MCF 10A (cell line): Measurements from ENCODE around the gene ULK4. TPM values are rescaled to one million over a fixed set of nuclear protein-coding genes. Genes with fewer than 3 reads are reported as not detected.

Source experiments
- BruUV-seq: library from RNA; stranded (reverse); fragments of 400-500 nt; replicated peaks from 2 replicates; lab custom pipeline; 2021; lab: Mats Ljungman, UMichigan
- CTCF ChIA-PET: fragments of 300-600 bp; sonication (Branson Sonifier 250); formaldehyde crosslinking; extraction: SDS; loops from one replicate; lab custom pipeline; 2021; ENCODE audit warnings: antibody characterized with exemption, inconsistent platforms; lab: Yijun Ruan, JAX
- POLR2A ChIA-PET: fragments of 300-600, 350-650 bp; sonication (Branson Sonifier 250); formaldehyde crosslinking; extraction: SDS; loops from one replicate; lab custom pipeline; 2020; ENCODE audit warnings: antibody characterized with exemption, inconsistent platforms; lab: Yijun Ruan, JAX
- DNase-seq: peaks from one replicate; pipeline ENCODE4 v3.0.0-alpha.2; 2018; ENCODE audit not compliant: unreplicated experiment
- H3K27ac Mint-ChIP-seq: one replicate; pipeline ENCODE4 v1.8.0; 2022; ENCODE audit warnings: mild to moderate bottlenecking, low read depth, mixed read lengths; ENCODE audit not compliant: unreplicated experiment
- H3K27me3 Mint-ChIP-seq: one replicate; pipeline ENCODE4 v1.8.0; 2022; ENCODE audit warnings: mixed read lengths; ENCODE audit not compliant: insufficient read depth, unreplicated experiment
- H3K36me3 Mint-ChIP-seq: one replicate; pipeline ENCODE4 v1.8.0; 2022; ENCODE audit warnings: mild to moderate bottlenecking, moderate library complexity, mixed read lengths; ENCODE audit not compliant: insufficient read depth, unreplicated experiment
- H3K4me1 Mint-ChIP-seq: one replicate; pipeline ENCODE4 v1.8.0; 2022; ENCODE audit warnings: mixed read lengths; ENCODE audit not compliant: insufficient read depth, unreplicated experiment
- H3K4me3 Mint-ChIP-seq: one replicate; pipeline ENCODE4 v1.8.0; 2022; ENCODE audit warnings: mild to moderate bottlenecking, moderate library complexity, mixed read lengths; ENCODE audit not compliant: unreplicated experiment
- H3K9me3 Mint-ChIP-seq: one replicate; pipeline ENCODE4 v1.8.0; 2022; ENCODE audit warnings: mixed read lengths; ENCODE audit not compliant: unreplicated experiment
- intact Hi-C: fragments of 100-400 bp; cut with micrococcal nuclease; formaldehyde crosslinking; loops from 2 replicates; pipeline ENCODE4 v1.14.1; 2022
- total RNA-seq: library from RNA; stranded (reverse); gene quantifications from 2 replicates; pipeline ENCODE4 v1.2.3, GENCODE V29; 2022
- TF ChIP-seq, protein P1 (sequence below): fragments of 200-600 bp; IDR thresholded peaks from one replicate; pipeline ENCODE4 v1.8.0; 2022; ENCODE audit warnings: antibody characterized with exemption, mild to moderate bottlenecking; ENCODE audit not compliant: unreplicated experiment

Gene ULK4
- total RNA-seq, 1 experiment from 2014 or later = 7.8 TPM

GRCh38 chr3:41222012-41222411, 739.9 kb downstream of the ULK4 start:
- peaks cover 35% of the 10 kb centered on the region for H3K36me3 Mint-ChIP-seq
- CTCF ChIA-PET = no interaction called here
- POLR2A ChIA-PET = interaction anchor here (1.0 kb wide), 2 partner anchors 14 to 23 kb away, joined by 4 to 7 read pairs; partner anchors contain the start of gene CTNNB1
- TF ChIP-seq, protein P1, sequence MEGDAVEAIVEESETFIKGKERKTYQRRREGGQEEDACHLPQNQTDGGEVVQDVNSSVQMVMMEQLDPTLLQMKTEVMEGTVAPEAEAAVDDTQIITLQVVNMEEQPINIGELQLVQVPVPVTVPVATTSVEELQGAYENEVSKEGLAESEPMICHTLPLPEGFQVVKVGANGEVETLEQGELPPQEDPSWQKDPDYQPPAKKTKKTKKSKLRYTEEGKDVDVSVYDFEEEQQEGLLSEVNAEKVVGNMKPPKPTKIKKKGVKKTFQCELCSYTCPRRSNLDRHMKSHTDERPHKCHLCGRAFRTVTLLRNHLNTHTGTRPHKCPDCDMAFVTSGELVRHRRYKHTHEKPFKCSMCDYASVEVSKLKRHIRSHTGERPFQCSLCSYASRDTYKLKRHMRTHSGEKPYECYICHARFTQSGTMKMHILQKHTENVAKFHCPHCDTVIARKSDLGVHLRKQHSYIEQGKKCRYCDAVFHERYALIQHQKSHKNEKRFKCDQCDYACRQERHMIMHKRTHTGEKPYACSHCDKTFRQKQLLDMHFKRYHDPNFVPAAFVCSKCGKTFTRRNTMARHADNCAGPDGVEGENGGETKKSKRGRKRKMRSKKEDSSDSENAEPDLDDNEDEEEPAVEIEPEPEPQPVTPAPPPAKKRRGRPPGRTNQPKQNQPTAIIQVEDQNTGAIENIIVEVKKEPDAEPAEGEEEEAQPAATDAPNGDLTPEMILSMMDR = no peak
- no peak overlapping the region for H3K4me3 Mint-ChIP-seq
- H3K4me1 Mint-ChIP-seq = peaks cover 47% of the 10 kb centered on the region
- H3K27ac Mint-ChIP-seq = no peak overlapping the region
- intact Hi-C loops = no loop called here
- BruUV-seq = no TSS peak
- H3K9me3 Mint-ChIP-seq = no peaks in the 10 kb centered on the region
- no peaks in the 10 kb centered on the region for H3K27me3 Mint-ChIP-seq
- no peak for DNase-seq

GRCh38 chr3:41220906-41221677, 740.8 kb downstream of the ULK4 start:
- no peaks in the 10 kb centered on the region for H3K9me3 Mint-ChIP-seq
- H3K27me3 Mint-ChIP-seq = no peaks in the 10 kb centered on the region
- no peak overlapping the region for H3K27ac Mint-ChIP-seq
- H3K36me3 Mint-ChIP-seq = peaks cover 26% of the 10 kb centered on the region
- no TSS peak for BruUV-seq
- TF ChIP-seq, protein P1 = no peak
- POLR2A ChIA-PET = interaction anchor here (0.6 kb wide), 1 partner anchor 18 kb away, joined by 3 read pairs; no protein-coding TSS in a partner anchor
- H3K4me1 Mint-ChIP-seq = peaks cover 46% of the 10 kb centered on the region
- no peak for DNase-seq
- H3K4me3 Mint-ChIP-seq = no peak overlapping the region
- CTCF ChIA-PET = no interaction called here
- intact Hi-C loops = no loop called here

DNA sequence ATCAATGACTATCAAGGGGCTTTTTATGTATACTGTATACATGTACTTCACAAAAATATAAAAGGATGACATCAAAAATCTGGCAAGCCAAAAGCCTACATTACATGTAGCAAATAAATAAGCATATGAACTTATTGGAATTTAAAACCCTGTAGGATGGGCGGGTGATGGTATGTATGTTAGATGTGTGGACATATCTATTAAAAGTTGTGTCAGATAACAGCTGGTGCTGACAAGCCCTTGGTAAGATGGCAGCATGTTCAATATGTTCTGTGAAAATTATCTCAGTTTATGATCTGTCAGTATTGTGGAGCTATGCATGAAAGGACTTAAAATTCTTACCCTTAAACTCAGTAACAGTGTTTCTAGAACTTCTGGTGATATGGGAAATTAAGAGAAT, 742.5 kb downstream of the ULK4 start:
- CTCF ChIA-PET = interaction anchor here (0.5 kb wide), 2 partner anchors 17 to 281 kb away, joined by 3 to 4 read pairs; no protein-coding TSS in a partner anchor
- POLR2A ChIA-PET = interaction anchor here (1.1 to 2.5 kb wide), 2 partner anchors 14 to 19 kb away, joined by 4 to 13 read pairs; partner anchors contain the start of gene CTNNB1
- BruUV-seq = no TSS peak

DNA sequence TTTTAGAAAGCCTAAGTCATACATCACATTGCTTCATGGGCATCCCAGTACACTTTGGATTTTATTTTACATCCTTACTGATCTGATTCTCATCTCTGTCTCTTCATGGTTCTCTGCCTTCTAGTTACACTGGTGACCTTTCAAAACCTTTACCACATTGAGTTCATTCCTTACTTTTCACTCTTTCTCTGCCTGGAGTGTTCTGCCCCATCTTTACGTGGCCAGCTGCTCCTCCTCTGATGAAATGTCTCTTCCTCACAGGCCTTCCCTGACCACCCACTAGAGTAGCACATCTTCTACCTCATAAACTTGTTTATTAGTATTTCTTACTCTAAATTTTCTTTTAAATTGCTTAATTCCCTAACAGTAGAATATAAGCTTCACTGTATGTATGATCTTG, 744.9 kb downstream of the ULK4 start:
- BruUV-seq = no TSS peak
- TF ChIP-seq, protein P1 = no peak
- no peaks in the 10 kb centered on the region for H3K9me3 Mint-ChIP-seq
- no peak for DNase-seq
- intact Hi-C loops = no loop called here
- H3K4me3 Mint-ChIP-seq = no peak overlapping the region
- no peak overlapping the region for H3K27ac Mint-ChIP-seq
- ChIA-PET POLR2A (interaction anchor here (1.5 to 9.2 kb wide), 2 partner anchors 17 to 497 kb away, joined by 3 to 53 read pairs; partner anchors contain the start of gene CTNNB1), CTCF (no interaction called here)
- H3K36me3 Mint-ChIP-seq = peaks cover 3% of the 10 kb centered on the region
- H3K4me1 Mint-ChIP-seq = peaks cover 49% of the 10 kb centered on the region
- H3K27me3 Mint-ChIP-seq = no peaks in the 10 kb centered on the region

More for the DNA sequence above, 742.5 kb downstream of the ULK4 start:
- Mint-ChIP-seq H3K27me3 (no peaks in the 10 kb centered on the region), H3K4me3 (no peak overlapping the region), H3K36me3 (peaks cover 9% of the 10 kb centered on the region), H3K27ac (no peak overlapping the region), H3K9me3 (no peaks in the 10 kb centered on the region), H3K4me1 (peaks cover 49% of the 10 kb centered on the region)
- intact Hi-C loops = no loop called here
- DNase-seq = no peak
- TF ChIP-seq, protein P1 = no peak
